HG03039 (cell line): ENCODE data around the gene C14orf132.
"Not testable (repeated sequence)": the region's sequence is repeated elsewhere in the genome, so short reads cannot be mapped to it uniquely, and the experiment has no call there.

Experiments used
- ATAC-seq: cut with Tn5 transposase; IDR thresholded peaks from one replicate; pipeline ENCODE4 v1.9.1; 2021; ENCODE audit warnings: mild to moderate bottlenecking, moderate library complexity; ENCODE audit not compliant: unreplicated experiment

The C14orf132 gene

GRCh38 chr14:96058576-96059200 is 19.5 kb downstream of the C14orf132 start:
- ATAC-seq: no peak

GRCh38 chr14:96059519-96060135 is 20.5 kb downstream of the C14orf132 start:
- ATAC-seq: no peak

- no peak for ATAC-seq
Measured at GRCh38 chr14:96060186-96060933, 21.2 kb downstream of the C14orf132 start.

GRCh38 chr14:96062010-96062409 is 22.8 kb downstream of the C14orf132 start:
- ATAC-seq: no peak

- ATAC-seq: no peak
Measured at GRCh38 chr14:96062506-96062905, 23.3 kb downstream of the C14orf132 start.

- ATAC-seq: no peak
Measured at GRCh38 chr14:96064866-96065265, 25.7 kb downstream of the C14orf132 start.

- ATAC-seq: no peak
Measured at GRCh38 chr14:96065661-96066459, 26.7 kb downstream of the C14orf132 start.

- ATAC-seq: no peak
Measured at GRCh38 chr14:96066976-96067375, 27.8 kb downstream of the C14orf132 start.

- ATAC-seq: no peak
Measured at GRCh38 chr14:96067985-96068930, 29.1 kb downstream of the C14orf132 start.

- no peak for ATAC-seq
Measured at GRCh38 chr14:96069421-96069820, 30.3 kb downstream of the C14orf132 start.

GRCh38 chr14:96071561-96071960 is 32.4 kb downstream of the C14orf132 start:
- no peak for ATAC-seq

- no peak for ATAC-seq
Measured at GRCh38 chr14:96072076-96072475, 32.9 kb downstream of the C14orf132 start.

GRCh38 chr14:96072746-96073145 is 33.6 kb downstream of the C14orf132 start:
- no peak for ATAC-seq

- ATAC-seq: not testable (repeated sequence)
Measured at GRCh38 chr14:96073260-96074039, 34.3 kb downstream of the C14orf132 start.

- ATAC-seq: no peak
Measured at GRCh38 chr14:96077983-96078624, 38.9 kb downstream of the C14orf132 start.

GRCh38 chr14:96078625-96079016 is 39.5 kb downstream of the C14orf132 start:
- ATAC-seq: no peak

GRCh38 chr14:96079066-96079465 is 39.9 kb downstream of the C14orf132 start:
- no peak for ATAC-seq

GRCh38 chr14:96080571-96080970 is 41.4 kb downstream of the C14orf132 start:
- no peak for ATAC-seq

GRCh38 chr14:96081224-96081623 is 42.1 kb downstream of the C14orf132 start:
- no peak for ATAC-seq
